ENCODE data around the gene PDGFA.

GRCh38 chr7:489876-490275, 29.8 kb downstream of the PDGFA start:
- no peak for TF ChIP-seq CTCF (optimal IDR thresholded peaks at IDR 0.05 in 1 of 3, IDR thresholded peaks at IDR 0.05 in 1 of 3, conservative IDR thresholded peaks at IDR 0.05 in 1 of 3; ENCODE audit: extremely low read depth in 1 of 3, insufficient read depth in 2 of 3, low read length in 3 of 3)
- TF ChIP-seq EZH2 (IDR thresholded peaks at IDR 0.05; ENCODE audit: low read length): no peak
